ENCODE measurements around the gene NOX4.
"Not testable (repeated sequence)": the region's sequence is repeated elsewhere in the genome, so short reads cannot be mapped to it uniquely, and the experiment has no call there.

NOX4 gene

GRCh38 chr11:89458716-89459115 lies 32.5 kb downstream of the NOX4 start:
- no peak for DNase-seq (ENCODE audit: low read depth)

GRCh38 chr11:89457190-89457589 lies 34.0 kb downstream of the NOX4 start:
- DNase-seq (ENCODE audit: low read depth), result no peak

DNA sequence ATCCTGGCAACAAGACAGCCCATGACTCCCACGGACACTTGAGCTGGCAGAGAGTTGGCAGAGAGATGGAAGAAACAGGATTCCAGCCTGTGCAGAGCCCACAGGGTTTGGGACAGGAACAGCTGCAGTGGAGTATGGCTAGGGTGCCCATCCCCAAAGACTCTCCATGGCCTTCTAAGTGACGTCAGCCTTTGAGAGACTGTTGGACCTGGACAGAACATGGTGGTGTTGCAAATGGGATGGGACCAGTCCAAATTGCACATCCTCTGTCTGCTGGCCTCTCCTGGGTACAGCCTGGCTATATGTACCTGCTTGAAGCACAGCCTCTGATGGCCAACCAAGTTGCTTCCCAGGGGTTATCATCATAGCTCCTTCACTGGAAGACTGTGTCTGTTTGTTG lies 34.5 kb downstream of the NOX4 start:
- no peak for DNase-seq (ENCODE audit: low read depth)

DNA sequence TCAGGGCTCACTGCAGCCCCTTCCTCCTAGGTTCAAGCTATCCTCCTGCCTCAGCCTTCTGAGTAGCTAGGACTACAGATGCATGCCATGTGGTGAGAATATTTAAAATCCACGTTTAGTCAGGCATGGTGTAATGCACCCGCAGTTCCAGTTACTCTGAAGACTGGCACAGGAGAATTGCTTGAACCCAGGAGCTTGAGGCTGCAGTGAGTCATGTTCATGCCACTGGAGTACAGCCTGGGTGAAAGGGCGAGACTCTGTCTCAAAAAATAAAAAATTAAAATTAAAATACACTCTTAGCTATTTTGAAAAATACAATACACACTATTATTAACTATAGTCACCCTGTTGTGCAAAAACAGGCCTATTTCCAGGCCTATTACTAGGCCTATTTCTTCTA lies 38.4 kb downstream of the NOX4 start:
- DNase-seq (ENCODE audit: low read depth), result no peak

DNA sequence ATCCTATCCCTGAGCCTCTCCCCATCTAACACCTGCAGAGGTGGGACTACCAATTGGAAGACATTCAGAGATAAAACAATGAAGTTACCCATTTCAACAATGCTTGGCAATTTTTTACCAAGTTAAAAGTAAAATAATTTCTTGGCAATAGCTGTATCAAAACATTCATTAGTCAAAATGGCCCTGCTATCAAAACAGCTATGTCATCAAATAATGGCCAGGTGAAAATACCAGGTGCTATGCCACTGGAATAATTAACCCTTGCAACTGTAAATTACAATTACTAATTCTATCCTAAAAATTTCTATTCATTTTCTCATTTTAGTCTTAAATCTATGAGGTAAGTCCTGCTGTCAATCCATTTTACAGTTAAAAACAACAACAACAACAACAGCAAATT lies 43.3 kb downstream of the NOX4 start:
- no peak for DNase-seq (ENCODE audit: low read depth)

- no peak for DNase-seq (ENCODE audit: low read depth)
These were observed 47.5 kb downstream of the NOX4 start for GRCh38 chr11:89443361-89444322.

DNA sequence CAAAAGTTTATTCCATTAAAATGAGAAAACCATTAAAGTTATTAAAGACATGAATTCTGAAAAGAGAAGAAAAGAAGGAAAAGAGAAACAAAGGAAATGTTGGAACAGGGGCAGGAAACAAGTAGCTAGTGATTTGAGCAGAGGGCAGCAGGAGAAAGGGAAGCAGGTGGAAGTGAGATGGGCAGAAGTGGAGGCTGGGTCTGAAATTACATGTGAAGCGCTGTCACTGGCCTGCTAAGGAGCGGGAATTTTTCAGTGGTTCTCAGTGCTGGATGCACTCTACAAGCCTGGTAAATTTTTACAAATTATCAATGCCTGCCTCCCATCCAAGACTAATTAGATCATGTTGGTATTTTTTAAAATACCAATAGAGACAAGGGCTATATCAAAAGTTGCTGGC lies 48.4 kb downstream of the NOX4 start:
- DNase-seq (ENCODE audit: low read depth), result no peak

DNA sequence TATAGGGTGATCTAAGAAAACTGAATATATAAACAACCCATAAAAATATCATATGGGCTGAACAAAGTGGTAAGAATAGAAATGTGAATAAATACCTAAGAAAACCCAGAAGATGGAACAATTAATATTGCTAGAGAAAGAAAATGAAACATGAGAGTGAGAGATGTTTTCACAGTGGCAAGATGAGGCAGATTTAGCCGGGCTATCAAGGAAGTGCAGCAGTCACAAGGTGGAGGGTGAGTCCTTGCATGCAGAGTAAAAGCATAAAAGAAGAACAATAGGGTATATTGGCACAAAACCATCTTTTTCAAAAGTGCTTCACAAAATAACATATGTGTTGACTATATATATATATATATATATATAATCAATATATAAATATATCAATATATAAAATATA lies 49.6 kb downstream of the NOX4 start:
- DNase-seq (ENCODE audit: low read depth), result no peak

DNA sequence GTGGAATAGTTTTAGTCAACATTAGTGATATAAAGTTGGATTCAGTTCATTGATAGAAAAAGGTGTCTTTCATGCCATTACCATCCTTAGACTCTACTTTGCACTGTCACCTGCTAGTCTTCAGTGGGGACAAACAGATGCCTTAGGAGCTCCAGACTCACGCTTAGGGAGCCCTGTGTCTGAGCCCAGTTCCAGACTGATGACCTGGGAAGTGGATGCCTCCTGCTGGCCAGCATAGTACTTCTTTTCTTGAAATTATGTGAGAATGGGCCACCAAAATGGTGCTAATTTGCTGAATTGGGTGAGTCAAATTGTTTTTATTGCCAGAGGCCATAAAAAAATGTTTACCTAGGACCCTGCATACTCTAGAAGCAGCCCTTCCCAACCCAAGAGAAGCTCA lies 53.9 kb downstream of the NOX4 start:
- DNase-seq (ENCODE audit: low read depth), result no peak

DNA sequence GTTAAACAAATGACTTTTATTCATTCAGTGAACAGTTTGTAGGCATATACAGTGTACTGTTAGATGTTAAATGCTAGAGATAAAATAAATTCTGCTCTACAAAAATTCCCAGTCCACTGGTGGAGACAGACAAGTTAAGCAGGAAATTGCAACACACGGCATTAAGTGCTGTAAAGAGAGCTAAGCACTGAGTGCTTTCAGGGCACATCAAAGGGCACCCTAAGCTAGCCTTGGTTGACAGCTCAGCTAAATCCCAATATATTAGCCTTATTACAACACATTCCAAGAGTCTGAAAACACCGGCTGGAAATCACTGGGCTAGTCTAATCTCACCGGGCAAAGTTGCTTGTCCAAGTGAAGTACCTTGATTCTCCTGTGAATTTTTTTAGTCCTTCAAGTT lies 55.1 kb downstream of the NOX4 start:
- no peak for DNase-seq (ENCODE audit: low read depth)

- no peak for DNase-seq (ENCODE audit: low read depth)
These were observed 57.9 kb downstream of the NOX4 start for GRCh38 chr11:89433278-89433677.

- not testable (repeated sequence) for DNase-seq (ENCODE audit: low read depth)
These were observed 59.0 kb downstream of the NOX4 start for GRCh38 chr11:89432182-89432581.

- not testable (repeated sequence) for DNase-seq (ENCODE audit: low read depth)
These were observed 64.7 kb downstream of the NOX4 start for GRCh38 chr11:89426501-89426900.

DNA sequence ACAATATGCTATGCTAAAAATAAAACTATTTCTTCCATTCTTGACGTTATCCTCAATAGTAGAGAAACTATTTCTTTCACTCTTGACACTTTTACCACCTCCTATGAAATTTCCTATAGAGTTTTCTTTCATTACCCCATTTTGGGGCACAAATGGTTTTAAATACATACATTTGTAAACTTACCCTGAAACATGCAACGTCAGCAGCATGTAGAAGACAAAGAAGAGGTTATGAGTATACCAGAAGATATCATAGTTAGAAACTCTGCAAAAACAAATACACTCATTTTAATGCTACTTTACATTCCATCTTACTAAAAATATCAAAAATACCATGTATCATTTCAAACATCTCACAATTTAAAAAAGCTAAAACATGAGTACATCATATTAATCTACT lies 69.5 kb downstream of the NOX4 start:
- no peak for DNase-seq (ENCODE audit: low read depth)

DNA sequence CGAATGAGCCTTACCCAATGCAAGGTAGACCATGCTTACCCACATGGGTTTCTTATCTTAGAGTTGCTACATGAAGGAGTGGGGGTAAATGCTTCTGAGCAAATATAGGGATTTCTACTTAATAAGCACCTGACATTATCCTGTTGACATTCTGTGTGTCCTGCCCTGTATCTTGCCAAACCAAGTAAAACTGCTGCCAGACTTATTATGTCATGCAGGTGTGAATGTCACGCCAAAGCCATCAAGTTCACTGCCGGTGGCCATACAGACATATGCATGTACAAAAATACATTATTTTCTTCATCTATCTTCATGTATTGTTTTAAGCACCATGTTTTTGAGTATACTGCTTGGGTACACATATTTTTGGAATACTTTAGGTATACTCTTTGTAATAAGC lies 70.2 kb downstream of the NOX4 start:
- DNase-seq (ENCODE audit: low read depth), result no peak

DNA sequence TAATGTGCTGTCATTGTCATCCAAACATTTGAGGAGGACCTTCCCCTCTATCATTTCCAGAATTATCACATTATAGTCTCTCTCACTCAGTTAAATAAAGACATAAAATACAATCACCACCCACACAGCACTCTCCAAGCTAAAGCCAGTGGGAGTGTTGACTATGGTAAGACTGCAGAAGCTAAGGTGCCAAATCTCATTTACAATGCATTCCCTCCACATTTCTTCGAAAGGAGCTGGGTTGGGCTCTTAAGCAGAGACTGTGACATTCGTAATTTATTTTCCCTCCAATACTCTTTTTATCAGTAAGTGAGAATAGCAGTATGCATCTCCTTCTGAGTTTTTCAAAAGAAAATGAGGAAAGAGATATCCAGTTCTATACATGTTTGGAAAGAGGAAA lies 74.2 kb downstream of the NOX4 start:
- DNase-seq (ENCODE audit: low read depth), result no peak

DNA sequence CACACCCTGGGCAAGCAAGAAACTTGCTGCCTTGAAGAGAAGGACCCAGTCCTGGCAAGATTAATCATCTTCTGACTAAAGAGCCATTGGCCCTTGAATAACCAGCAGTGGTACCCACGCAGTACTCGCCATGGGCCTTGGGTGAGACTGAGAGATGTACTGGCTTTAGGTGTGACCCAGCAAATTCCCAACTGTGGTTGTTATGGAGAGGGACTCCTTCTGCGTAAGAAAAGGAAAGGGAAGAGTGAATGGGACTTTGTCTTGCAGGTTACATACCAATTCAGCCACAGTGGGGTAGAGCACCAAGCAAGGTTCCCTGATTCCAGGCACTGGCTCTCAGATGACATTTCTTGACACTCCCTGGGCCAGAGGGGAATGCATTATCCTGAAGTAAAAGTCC lies 80.1 kb downstream of the NOX4 start:
- DNase-seq (ENCODE audit: low read depth), result not testable (repeated sequence)

DNA sequence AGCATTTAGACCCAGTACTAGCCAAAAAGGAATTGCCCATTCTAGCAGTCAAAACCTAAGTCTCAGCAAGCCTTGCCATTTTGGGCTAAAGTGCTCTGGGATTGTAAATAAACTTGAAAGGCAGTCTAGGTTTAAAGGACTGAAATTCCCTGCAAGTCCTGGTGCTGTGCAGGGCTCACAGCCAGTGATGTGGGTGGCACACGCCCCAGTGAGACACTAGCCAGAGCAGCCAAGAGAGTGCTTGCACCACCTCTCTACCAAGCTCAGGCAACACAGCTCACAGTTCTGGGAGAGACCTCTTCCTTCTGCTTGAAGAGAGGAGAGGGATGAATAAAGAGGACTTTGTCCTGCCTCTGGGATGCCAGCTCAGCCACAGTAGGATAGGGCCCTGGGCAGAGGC lies 80.5 kb downstream of the NOX4 start:
- not testable (repeated sequence) for DNase-seq (ENCODE audit: low read depth)

DNA sequence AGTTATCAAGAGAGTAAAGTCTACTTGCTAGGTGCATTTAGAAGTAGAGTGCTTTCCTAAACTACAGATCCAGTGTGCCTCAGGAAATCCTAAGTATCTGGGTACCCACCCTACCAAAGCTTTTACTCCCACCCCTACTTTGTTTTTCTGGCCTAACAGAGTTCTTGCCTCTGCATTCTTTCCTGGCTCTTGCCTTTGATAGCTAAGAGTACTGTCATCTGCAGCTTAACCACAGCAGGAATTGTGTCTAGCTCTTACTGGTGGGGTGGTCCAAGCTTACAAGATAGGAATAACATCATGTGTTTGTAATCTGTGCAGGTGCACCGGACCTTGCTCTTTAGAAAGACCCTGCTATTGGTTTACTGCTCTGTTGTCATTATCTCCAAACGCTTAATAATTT lies 82.7 kb downstream of the NOX4 start:
- not testable (repeated sequence) for DNase-seq (ENCODE audit: low read depth)

DNA sequence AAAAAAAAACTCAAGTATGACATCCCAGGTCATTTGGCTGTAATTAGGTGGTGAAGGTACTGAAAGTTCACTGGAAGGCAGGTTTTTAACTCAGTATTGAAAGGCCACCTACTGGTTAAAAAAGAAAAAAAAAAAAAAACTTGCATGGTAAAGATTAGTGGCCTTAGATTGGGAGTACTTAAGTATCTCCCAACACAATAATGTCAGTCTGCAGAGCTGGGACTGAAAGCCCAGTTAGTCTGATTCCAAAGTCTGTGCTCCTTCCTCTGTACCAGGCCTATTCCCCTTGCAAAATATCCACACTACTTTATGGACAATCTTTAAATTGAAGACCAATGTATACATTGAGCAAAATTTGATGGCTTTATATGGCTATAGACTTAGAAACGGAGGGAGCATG lies 85.5 kb downstream of the NOX4 start:
- DNase-seq (ENCODE audit: low read depth), result no peak

- DNase-seq (ENCODE audit: low read depth), result not testable (repeated sequence)
These were observed 99.5 kb downstream of the NOX4 start for GRCh38 chr11:89391654-89392053.

DNA sequence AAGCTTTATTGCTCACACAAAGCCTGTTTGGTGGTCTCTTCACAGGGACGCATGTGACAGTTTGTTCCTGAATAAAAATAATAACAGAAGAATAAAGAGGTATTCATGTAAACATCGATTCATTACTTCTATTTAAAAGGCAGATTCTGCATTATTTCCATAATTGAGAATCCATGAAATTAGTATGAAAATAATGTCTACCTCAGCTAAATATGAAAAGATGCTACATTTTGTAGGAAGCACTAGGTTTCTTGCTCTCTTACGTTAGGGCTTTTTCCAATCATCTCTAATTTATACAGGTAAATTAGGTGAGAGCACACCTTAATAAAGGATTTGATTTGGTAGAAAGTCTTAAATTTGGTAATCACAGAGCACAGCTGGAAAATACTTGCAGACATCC lies 103.7 kb downstream of the NOX4 start:
- DNase-seq (ENCODE audit: low read depth), result not testable (repeated sequence)

GRCh38 chr11:89382986-89383385 lies 108.2 kb downstream of the NOX4 start:
- DNase-seq (ENCODE audit: low read depth), result not testable (repeated sequence)

- DNase-seq (ENCODE audit: low read depth), result no peak
These were observed 110.1 kb downstream of the NOX4 start for GRCh38 chr11:89381094-89381493.

Measured in stimulated activated CD8-positive, alpha-beta memory T cell treated with anti-CD3 and anti-CD28 coated beads, Interleukin-4, amount 100 ng/mL, for 24 hours (primary cell).